ENCODE data around the gene MICAL2. TPM values are rescaled to one million over a fixed set of nuclear protein-coding genes. Genes with fewer than 3 reads are reported as not detected.

Gene MICAL2
- total and polyA plus RNA-seq, 10 of the 15 experiments (the other 5 are each of a cell fraction or from before 2014, with no cell fraction given): 0.90 to 5.6 (median 2.4) TPM

GRCh38 chr11:12213883-12214282 lies 103.5 kb downstream of the MICAL2 start:
- intact Hi-C loops (cut with micrococcal nuclease; ENCODE audit: unreplicated experiment): no loop called here
- POLR2A ChIA-PET: no interaction called here
- Histone ChIP-seq H3K27me3 (replicated peaks in 1 of 2; ENCODE audit: control insufficient read depth in 2 of 2, insufficient read depth in 2 of 2, low read length in 1 of 2) (no peaks in the 10 kb centered on the region; a peak in 1 of 4 replicates), H3K4me1 (ENCODE audit: control insufficient read depth, insufficient read depth, low read length) (0 out of 2 replicates have a peak, but pooled peaks cover 3% of the 10 kb centered on the region), H3K4me3 (no peak overlapping the region), H4K20me1 (ENCODE audit: control insufficient read depth, insufficient read depth) (no peaks in the 10 kb centered on the region), H3K36me3 (ENCODE audit: control insufficient read depth in 2 of 2, insufficient read depth in 2 of 2, low read length in 1 of 2) (no peaks in the 10 kb centered on the region), H2AFZ (ENCODE audit: control insufficient read depth, low read depth, low read length) (no peak overlapping the region), H3K27ac (ENCODE audit: control insufficient read depth, insufficient read depth) (no peak overlapping the region), H3K79me2 (ENCODE audit: control insufficient read depth, insufficient read depth, low read length) (no peaks in the 10 kb centered on the region), H3K4me2 (ENCODE audit: control insufficient read depth, insufficient read depth) (no peak overlapping the region), H3K9ac (ENCODE audit: control insufficient read depth, insufficient read depth, low read length) (no peak overlapping the region), H3K9me3 (replicated peaks; ENCODE audit: control insufficient read depth, insufficient read depth, low read length) (no peaks in the 10 kb centered on the region)
- TF ChIP-seq, protein P1, sequence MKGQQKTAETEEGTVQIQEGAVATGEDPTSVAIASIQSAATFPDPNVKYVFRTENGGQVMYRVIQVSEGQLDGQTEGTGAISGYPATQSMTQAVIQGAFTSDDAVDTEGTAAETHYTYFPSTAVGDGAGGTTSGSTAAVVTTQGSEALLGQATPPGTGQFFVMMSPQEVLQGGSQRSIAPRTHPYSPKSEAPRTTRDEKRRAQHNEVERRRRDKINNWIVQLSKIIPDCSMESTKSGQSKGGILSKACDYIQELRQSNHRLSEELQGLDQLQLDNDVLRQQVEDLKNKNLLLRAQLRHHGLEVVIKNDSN (IDR thresholded peaks at IDR 0.05; ENCODE audit: borderline replicate concordance, extremely low read length, insufficient read depth, low read depth, low read length): no peak
- TF ChIP-seq ZNF217 (IDR thresholded peaks at IDR 0.05) (no peak), FOS (IDR thresholded peaks at IDR 0.05; ENCODE audit: borderline replicate concordance, extremely low read depth, insufficient read length) (no peak), POLR2A (IDR thresholded peaks at IDR 0.05; ENCODE audit: low read depth, low read length) (no peak), EZH2 (IDR thresholded peaks at IDR 0.05; ENCODE audit: borderline replicate concordance, control insufficient read depth, low read depth, low read length) (no peak), BCL11A (IDR thresholded peaks at IDR 0.05; ENCODE audit: low read depth, low read length) (no peak), PAX5 (IDR thresholded peaks at IDR 0.05; ENCODE audit: borderline replicate concordance, low read depth, low read length) (no peak), SPI1 (IDR thresholded peaks at IDR 0.05; ENCODE audit: borderline replicate concordance, insufficient read depth, low read depth, low read length) (no peak), NR2F1 (conservative IDR thresholded peaks at IDR 0.05) (no peak), SP1 (IDR thresholded peaks at IDR 0.05; ENCODE audit: low read depth, low read length) (no peak), FOXK2 (IDR thresholded peaks at IDR 0.05) (no peak), TCF12 (IDR thresholded peaks at IDR 0.05; ENCODE audit: low read depth, low read length) (no peak)
- TF ChIP-seq, protein P2, sequence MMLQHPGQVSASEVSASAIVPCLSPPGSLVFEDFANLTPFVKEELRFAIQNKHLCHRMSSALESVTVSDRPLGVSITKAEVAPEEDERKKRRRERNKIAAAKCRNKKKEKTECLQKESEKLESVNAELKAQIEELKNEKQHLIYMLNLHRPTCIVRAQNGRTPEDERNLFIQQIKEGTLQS (IDR thresholded peaks at IDR 0.05; ENCODE audit: borderline replicate concordance, extremely low read depth, low read depth, low read length): no peak
- TF ChIP-seq, protein P3, sequence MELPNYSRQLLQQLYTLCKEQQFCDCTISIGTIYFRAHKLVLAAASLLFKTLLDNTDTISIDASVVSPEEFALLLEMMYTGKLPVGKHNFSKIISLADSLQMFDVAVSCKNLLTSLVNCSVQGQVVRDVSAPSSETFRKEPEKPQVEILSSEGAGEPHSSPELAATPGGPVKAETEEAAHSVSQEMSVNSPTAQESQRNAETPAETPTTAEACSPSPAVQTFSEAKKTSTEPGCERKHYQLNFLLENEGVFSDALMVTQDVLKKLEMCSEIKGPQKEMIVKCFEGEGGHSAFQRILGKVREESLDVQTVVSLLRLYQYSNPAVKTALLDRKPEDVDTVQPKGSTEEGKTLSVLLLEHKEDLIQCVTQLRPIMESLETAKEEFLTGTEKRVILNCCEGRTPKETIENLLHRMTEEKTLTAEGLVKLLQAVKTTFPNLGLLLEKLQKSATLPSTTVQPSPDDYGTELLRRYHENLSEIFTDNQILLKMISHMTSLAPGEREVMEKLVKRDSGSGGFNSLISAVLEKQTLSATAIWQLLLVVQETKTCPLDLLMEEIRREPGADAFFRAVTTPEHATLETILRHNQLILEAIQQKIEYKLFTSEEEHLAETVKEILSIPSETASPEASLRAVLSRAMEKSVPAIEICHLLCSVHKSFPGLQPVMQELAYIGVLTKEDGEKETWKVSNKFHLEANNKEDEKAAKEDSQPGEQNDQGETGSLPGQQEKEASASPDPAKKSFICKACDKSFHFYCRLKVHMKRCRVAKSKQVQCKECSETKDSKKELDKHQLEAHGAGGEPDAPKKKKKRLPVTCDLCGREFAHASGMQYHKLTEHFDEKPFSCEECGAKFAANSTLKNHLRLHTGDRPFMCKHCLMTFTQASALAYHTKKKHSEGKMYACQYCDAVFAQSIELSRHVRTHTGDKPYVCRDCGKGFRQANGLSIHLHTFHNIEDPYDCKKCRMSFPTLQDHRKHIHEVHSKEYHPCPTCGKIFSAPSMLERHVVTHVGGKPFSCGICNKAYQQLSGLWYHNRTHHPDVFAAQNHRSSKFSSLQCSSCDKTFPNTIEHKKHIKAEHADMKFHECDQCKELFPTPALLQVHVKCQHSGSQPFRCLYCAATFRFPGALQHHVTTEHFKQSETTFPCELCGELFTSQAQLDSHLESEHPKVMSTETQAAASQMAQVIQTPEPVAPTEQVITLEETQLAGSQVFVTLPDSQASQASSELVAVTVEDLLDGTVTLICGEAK (IDR thresholded peaks at IDR 0.05; ENCODE audit: borderline replicate concordance): no peak
- ATAC-seq (no peak), DNase-seq (ENCODE audit: low read depth, low spot score) (no peak), FAIRE-seq (no peak)
- RAD21 ChIA-PET (ENCODE audit: unreplicated experiment): no interaction called here
- CTCF ChIA-PET: interaction anchor here (0.9 to 2.6 kb wide), 3 partner anchors 11 to 23 kb away, joined by 3 to 8 read pairs (median 3); no protein-coding TSS in a partner anchor
- SMC1A ChIA-PET (ENCODE audit: uncharacterized antibody, unreplicated experiment): interaction anchor here (1.2 kb wide), 1 partner anchor 33 kb away, joined by 3 read pairs; no protein-coding TSS in a partner anchor
- in situ Hi-C loops (cut with MboI): no loop called here
- BruUV-seq (replicated peaks): no TSS peak
- WGBS (ENCODE audit: insufficient coverage, insufficient replicate concordance, low lambda C conversion rate, missing lambda C conversion rate): 23% methylated on average over 5 of the region's 5 CpGs
